DND-41 (cell line): ENCODE data around the gene HSD17B14.

ENCODE experiments used
- EZH2 ChIP-seq: IDR thresholded peaks from 3 replicates; pipeline ENCODE4 v1.6.1; 2012; ENCODE audit warnings: borderline replicate concordance, low read depth, mild to moderate bottlenecking, moderate library complexity, low read length, inconsistent platforms; ENCODE audit not compliant: severe bottlenecking
- TF ChIP-seq, protein P1 (sequence below): IDR thresholded peaks from 2 replicates; pipeline ENCODE4 v1.5.1; 2012; ENCODE audit warnings: borderline replicate concordance, low read length, moderate library complexity, mild to moderate bottlenecking; ENCODE audit not compliant: poor library complexity, severe bottlenecking; ENCODE audit errors: extremely low read depth

DNA sequence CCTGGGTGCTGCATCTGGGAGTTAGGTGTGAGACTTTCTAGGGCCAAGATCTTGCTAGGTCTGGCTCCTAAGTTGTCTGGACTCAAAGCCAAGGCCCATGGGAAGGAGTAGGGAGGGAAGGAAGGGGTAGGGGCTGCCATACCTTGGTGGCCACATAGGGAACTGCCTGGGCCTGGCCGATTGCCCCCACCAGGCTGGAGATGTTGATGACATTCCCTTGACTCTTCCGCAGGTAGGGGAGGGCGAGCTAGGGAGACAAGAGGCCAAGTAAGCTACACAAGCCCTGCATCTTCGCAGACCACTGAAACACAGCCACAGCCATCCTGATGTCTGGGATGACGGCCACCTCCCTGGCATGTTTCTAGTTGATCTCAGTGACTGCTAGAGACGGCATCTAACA, 21.4 kb downstream of the HSD17B14 start:
- TF ChIP-seq, protein P1, sequence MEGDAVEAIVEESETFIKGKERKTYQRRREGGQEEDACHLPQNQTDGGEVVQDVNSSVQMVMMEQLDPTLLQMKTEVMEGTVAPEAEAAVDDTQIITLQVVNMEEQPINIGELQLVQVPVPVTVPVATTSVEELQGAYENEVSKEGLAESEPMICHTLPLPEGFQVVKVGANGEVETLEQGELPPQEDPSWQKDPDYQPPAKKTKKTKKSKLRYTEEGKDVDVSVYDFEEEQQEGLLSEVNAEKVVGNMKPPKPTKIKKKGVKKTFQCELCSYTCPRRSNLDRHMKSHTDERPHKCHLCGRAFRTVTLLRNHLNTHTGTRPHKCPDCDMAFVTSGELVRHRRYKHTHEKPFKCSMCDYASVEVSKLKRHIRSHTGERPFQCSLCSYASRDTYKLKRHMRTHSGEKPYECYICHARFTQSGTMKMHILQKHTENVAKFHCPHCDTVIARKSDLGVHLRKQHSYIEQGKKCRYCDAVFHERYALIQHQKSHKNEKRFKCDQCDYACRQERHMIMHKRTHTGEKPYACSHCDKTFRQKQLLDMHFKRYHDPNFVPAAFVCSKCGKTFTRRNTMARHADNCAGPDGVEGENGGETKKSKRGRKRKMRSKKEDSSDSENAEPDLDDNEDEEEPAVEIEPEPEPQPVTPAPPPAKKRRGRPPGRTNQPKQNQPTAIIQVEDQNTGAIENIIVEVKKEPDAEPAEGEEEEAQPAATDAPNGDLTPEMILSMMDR: no peak
- no peak for TF ChIP-seq EZH2
